Activated naive CD4-positive, alpha-beta T cell treated with anti-CD3 and anti-CD28 coated beads, Interleukin-2, amount 50 U/mL, for 16 hours (primary cell): ENCODE data around the gene FIGN.

Source experiments
- DNase-seq: peaks from one replicate; pipeline ENCODE4 v3.0.0-alpha.2; 2020

The FIGN gene

GRCh38 chr2:163552758-163553157, 183.1 kb downstream of the FIGN start:
- no peak for DNase-seq

DNA sequence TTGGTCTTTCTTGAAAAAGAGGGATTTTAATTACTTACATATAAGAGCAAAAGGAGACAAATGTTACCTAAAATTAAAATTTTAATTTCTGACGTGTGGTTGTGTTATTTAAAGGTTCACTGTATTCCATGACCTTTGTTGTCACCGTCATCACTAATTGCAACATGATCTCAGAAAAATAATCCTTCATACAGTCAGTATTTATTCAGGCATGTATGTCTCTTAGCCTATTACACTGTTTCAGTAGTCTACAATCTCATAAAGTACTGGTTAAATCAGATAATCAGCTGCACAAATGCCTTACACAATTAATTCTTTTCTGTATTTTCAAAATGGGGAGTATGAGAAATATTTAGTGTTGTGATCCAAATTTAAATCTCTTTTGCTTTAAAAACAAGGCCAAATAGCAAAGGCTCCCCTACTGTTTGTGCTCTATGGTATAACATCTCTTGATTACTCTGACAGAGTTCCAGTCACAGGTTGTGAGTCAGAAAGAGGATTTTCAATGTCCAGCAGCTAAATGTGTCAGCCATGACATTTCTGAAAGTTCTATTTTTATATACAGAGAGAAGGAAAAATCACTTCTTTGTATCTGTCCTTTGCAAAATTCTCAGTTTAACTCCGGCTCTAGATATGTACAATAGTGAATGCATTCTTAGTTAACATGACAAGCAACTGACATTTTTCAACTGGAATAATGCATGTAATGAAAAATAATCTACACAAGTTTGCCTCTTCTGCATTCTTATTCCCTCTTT, 184.0 kb downstream of the FIGN start:
- DNase-seq = no peak

DNA sequence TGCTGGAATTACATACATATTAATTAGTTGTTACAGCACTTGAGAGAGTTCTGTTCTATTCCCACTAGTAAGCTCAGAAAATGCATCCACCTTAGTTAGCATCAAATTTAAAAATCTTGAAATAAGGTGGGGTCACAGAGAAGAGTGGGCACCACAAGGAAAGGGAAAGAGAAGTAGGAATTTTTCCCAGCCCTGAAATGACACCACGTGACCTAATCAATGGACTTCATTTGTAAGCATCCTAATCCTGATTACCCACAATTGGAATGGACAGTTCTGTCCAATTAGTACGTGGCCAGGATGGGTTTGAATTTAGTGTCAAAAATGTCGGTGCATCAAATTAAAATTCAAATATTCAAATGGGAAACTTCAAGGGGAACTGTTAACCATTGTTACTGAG, 186.8 kb downstream of the FIGN start:
- DNase-seq = no peak
